Fibroblast of mammary gland (primary cell): ENCODE measurements around the gene TRPV3.

Source experiments
- DNase-seq: peaks from one replicate; pipeline ENCODE4 v3.0.0-alpha.2; 2010; ENCODE audit warnings: low read depth
- H3K4me3 ChIP-seq: 2 replicates; pipeline ENCODE4 v1.5.1; 2011; ENCODE audit warnings: low read depth, mild to moderate bottlenecking, low read length, moderate library complexity; ENCODE audit not compliant: control insufficient read depth
- TF ChIP-seq, protein P1 (sequence below): conservative IDR thresholded peaks from 2 replicates; pipeline ENCODE4 v1.5.1; 2011; ENCODE audit warnings: low read depth, low read length, inconsistent platforms; ENCODE audit not compliant: control insufficient read depth, insufficient read depth

TRPV3 gene

DNA sequence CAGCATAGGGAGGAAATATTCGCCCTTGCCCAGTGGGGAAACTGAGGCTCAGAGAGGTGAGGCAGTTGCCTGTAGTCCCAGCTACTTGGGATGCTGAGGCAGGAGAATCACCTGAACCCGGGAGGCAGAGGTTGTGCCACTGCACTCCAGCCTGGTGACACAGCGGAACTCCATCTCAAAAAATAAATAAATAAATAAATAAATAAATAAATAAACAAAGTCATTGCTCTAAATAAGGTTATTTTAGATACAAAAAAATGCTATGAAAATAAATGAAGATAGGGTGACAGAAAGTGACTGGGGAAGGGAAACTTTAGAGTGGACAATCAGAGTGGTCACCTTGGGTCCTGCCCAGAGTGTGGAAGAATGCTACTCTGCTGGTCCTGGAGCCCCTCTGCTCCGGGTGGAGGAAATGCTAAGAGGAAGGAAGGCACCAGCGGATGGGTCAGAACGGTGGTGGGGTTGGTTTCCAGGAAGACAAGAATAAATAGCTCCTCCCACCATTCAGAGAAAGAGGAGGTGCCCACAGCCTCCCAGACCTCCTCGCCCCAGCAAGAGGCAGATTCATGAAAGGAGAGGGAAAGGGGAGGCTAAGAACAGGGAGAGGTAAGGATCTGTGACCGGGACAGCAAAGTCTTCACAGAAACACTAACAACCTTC lies 17.6 kb downstream of the TRPV3 start:
- TF ChIP-seq, protein P1, sequence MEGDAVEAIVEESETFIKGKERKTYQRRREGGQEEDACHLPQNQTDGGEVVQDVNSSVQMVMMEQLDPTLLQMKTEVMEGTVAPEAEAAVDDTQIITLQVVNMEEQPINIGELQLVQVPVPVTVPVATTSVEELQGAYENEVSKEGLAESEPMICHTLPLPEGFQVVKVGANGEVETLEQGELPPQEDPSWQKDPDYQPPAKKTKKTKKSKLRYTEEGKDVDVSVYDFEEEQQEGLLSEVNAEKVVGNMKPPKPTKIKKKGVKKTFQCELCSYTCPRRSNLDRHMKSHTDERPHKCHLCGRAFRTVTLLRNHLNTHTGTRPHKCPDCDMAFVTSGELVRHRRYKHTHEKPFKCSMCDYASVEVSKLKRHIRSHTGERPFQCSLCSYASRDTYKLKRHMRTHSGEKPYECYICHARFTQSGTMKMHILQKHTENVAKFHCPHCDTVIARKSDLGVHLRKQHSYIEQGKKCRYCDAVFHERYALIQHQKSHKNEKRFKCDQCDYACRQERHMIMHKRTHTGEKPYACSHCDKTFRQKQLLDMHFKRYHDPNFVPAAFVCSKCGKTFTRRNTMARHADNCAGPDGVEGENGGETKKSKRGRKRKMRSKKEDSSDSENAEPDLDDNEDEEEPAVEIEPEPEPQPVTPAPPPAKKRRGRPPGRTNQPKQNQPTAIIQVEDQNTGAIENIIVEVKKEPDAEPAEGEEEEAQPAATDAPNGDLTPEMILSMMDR = no peak
- no peak for DNase-seq
- no peak overlapping the region for H3K4me3 ChIP-seq

DNA sequence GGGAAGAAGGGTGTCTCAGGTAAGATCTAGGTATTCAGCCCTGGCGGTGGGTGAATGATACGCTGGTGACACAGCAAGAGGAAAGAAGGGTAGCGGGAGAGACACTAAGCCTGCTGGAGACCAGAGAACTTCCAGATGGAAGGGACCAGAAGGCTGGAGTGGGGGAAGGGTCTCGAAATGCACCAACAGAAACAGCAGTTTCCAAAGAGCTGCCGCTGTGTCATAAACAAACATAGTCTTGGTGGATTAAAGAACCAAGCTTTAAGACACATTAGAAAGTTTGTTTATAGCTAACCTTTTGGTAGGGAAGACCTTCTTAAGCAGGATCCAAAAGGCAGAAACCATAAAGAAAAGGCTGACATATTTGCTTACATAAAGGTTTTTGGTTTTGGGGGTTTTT lies 20.9 kb downstream of the TRPV3 start:
- no peak overlapping the region for H3K4me3 ChIP-seq
- no peak for DNase-seq
- TF ChIP-seq, protein P1 = no peak

DNA sequence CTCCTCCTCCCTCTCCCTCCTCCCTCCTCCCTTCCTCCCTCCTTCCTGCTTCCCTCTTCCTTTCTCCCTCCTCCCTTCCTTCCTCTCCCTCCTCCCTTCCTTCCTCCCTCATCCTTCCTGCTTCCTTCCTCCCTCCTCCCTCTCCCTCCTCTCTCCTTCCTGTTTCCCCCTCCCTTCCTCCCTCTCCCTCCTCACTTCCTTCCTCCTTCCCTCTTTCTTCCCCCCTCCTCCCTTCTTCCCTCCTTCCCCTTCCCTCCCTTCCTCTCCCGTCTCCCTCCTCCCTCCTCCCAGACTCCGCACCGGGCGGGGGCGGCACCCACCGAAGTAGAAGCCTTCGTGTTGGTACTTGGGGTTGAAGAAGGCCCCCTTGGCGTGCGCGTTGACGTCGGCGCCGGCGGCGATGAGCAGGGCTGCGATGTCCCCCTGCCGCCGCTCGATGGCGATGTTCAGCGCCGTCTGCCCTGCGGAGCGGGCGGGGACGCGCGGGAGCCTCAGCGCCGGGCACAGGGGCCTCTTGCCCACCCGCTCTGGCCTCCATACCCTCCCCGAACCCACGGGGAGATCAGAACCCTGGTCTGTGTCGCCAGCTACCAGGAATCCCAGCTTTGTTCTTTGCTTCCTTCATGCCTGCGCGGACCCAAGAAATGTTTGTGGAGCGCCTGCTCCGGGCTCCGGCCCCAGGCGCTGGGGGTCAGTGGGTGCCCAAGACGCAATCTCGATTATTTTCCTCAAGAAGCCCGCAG lies 22.2 kb downstream of the TRPV3 start:
- TF ChIP-seq, protein P1 = peak; percentile 44
- H3K4me3 ChIP-seq = peak overlapping the region; percentile 56
- peak; percentile 78 for DNase-seq

DNA sequence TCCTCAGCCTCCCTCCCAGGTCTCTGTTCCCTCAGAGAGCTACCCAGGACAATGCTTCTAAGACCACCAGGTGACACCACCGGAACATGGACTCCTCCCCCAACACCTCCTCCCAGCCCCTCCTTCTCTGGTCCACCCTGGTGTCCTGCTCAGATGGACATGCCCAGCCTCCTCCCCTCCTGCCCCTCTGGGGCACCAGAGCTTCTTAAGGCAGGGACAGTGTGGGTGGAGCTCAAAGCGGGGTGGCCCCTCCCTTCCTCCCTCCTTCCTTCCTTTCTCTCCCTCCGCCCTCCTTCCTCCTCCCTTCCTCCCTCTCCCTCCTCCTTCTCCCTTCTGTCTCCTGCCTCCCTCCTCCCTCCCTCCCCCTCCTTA lies 22.7 kb downstream of the TRPV3 start:
- TF ChIP-seq, protein P1 = no peak
- H3K4me3 ChIP-seq = no peak overlapping the region
- peak; percentile 61 for DNase-seq

DNA sequence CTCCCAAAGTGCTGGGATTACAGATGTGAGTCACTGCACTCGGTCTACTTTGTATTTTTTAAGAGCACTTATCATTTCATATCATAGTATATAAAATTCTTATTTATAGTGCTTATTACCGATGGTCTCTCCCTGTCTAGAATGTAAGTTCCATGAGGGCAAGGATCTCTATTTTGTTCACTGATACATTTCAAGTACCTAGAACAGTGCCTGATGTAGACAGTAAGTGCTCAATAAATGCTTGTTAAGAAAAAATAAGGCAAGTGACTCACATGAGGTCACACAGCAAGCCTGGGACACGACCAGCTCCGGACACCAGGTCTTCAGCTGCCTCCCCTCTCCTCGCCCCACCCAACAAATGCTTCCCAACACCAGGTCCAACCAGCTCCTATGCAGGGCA lies 23.9 kb downstream of the TRPV3 start:
- DNase-seq = no peak
- H3K4me3 ChIP-seq = no peak overlapping the region
- TF ChIP-seq, protein P1 = no peak

DNA sequence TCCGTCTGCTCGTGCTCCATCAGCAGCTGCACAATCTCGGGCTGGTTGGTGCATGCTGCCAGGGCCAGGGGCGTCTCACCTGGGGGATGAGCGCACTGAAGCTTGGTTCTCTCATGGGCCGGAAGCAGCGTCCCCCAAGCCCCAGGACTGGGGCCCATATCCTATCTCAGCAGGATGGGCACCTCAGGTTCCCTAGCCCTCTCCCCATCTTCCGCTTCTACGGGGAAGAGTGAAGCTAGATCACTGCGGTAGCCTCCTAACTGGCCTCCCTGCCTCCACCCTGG lies 24.8 kb downstream of the TRPV3 start:
- TF ChIP-seq, protein P1 = no peak
- H3K4me3 ChIP-seq = no peak overlapping the region
- no peak for DNase-seq
